Stimulated activated CD8-positive, alpha-beta memory T cell treated with anti-CD3 and anti-CD28 coated beads, Interleukin-7, amount 100 ng/mL, for 24 hours (primary cell): ENCODE measurements around the gene SETD5.

ENCODE experiments used
- DNase-seq: peaks from one replicate; pipeline ENCODE4 v3.0.0-alpha.2; 2020; ENCODE audit warnings: low read depth

The SETD5 gene

GRCh38 chr3:9397332-9397905 lies at the start of gene SETD5:
Gene SETD5 (plus strand): TSS chr3:9397615. CDS start chr3:9428939, 31,324 bp downstream.
- DNase-seq = peak; percentile 100

- DNase-seq = no peak
Measured at GRCh38 chr3:9347887-9348286, 49.5 kb upstream of the SETD5 start.

- no peak for DNase-seq
Measured at GRCh38 chr3:9349321-9350117, 47.9 kb upstream of the SETD5 start.

GRCh38 chr3:9351709-9352126 lies 45.7 kb upstream of the SETD5 start:
- DNase-seq = no peak

GRCh38 chr3:9352917-9353752 lies 44.3 kb upstream of the SETD5 start:
- DNase-seq = peak; percentile 5

- no peak for DNase-seq
Measured at GRCh38 chr3:9361691-9362388, 35.6 kb upstream of the SETD5 start.

- peak; percentile 93 for DNase-seq
Measured at GRCh38 chr3:9362731-9363530, 34.5 kb upstream of the SETD5 start, which contains the start of gene THUMPD3. Gene THUMPD3 (plus strand): TSS chr3:9363054. CDS start chr3:9365069, 2,015 bp downstream.

GRCh38 chr3:9369508-9369907 lies 27.9 kb upstream of the SETD5 start:
- no peak for DNase-seq

GRCh38 chr3:9373465-9373864 lies 23.9 kb upstream of the SETD5 start:
- no peak for DNase-seq

GRCh38 chr3:9377981-9378380 lies 19.4 kb upstream of the SETD5 start:
- DNase-seq = no peak

GRCh38 chr3:9379327-9379726 lies 18.1 kb upstream of the SETD5 start:
- no peak for DNase-seq

GRCh38 chr3:9380014-9380413 lies 17.4 kb upstream of the SETD5 start:
- no peak for DNase-seq

GRCh38 chr3:9384141-9384828 lies 13.1 kb upstream of the SETD5 start:
- no peak for DNase-seq

- DNase-seq = no peak
Measured at GRCh38 chr3:9385187-9386077, 12.0 kb upstream of the SETD5 start.

GRCh38 chr3:9386078-9386459 lies 11.3 kb upstream of the SETD5 start:
- no peak for DNase-seq

GRCh38 chr3:9386501-9387321 lies 10.7 kb upstream of the SETD5 start:
- DNase-seq = no peak

GRCh38 chr3:9387322-9387655 lies 10.1 kb upstream of the SETD5 start:
- no peak for DNase-seq

GRCh38 chr3:9388142-9388541 lies 9.3 kb upstream of the SETD5 start:
- DNase-seq = no peak
